VCaP (cell line): ENCODE measurements around the gene TPST2.
"Not testable (repeated sequence)": the region's sequence is repeated elsewhere in the genome, so short reads cannot be mapped to it uniquely, and the experiment has no call there.

Experiments used
- H3K27ac ChIP-seq: fragments of 450-650 bp; 2 replicates; pipeline ENCODE4 v1.5.1; 2017
- TF ChIP-seq, protein P1 (sequence below): fragments of 450-650 bp; conservative IDR thresholded peaks from 2 replicates; pipeline ENCODE4 v1.5.1; 2017; ENCODE audit warnings: mild to moderate bottlenecking, moderate library complexity

TPST2 gene

DNA sequence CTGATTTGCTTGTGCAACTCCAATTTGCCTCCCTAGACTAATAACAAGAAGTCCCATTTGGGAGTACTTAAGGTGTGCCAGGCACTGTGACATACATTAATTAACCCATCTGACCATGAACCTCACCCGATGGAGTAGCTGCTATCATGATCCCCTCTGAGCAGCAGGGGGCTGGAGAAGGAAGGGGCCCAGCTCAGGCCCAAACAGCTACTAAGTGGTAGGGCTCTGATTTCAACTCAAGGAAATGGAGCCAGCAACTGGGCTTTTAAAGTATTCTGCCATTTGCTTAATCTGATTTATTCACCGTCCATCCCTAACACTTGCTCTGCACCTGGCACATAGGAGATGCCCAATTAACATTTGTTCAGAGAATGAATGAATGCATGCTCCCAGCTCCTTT is 26.7 kb upstream of the TPST2 start:
- TF ChIP-seq, protein P1, sequence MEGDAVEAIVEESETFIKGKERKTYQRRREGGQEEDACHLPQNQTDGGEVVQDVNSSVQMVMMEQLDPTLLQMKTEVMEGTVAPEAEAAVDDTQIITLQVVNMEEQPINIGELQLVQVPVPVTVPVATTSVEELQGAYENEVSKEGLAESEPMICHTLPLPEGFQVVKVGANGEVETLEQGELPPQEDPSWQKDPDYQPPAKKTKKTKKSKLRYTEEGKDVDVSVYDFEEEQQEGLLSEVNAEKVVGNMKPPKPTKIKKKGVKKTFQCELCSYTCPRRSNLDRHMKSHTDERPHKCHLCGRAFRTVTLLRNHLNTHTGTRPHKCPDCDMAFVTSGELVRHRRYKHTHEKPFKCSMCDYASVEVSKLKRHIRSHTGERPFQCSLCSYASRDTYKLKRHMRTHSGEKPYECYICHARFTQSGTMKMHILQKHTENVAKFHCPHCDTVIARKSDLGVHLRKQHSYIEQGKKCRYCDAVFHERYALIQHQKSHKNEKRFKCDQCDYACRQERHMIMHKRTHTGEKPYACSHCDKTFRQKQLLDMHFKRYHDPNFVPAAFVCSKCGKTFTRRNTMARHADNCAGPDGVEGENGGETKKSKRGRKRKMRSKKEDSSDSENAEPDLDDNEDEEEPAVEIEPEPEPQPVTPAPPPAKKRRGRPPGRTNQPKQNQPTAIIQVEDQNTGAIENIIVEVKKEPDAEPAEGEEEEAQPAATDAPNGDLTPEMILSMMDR = no peak
- H3K27ac ChIP-seq = no peak overlapping the region

DNA sequence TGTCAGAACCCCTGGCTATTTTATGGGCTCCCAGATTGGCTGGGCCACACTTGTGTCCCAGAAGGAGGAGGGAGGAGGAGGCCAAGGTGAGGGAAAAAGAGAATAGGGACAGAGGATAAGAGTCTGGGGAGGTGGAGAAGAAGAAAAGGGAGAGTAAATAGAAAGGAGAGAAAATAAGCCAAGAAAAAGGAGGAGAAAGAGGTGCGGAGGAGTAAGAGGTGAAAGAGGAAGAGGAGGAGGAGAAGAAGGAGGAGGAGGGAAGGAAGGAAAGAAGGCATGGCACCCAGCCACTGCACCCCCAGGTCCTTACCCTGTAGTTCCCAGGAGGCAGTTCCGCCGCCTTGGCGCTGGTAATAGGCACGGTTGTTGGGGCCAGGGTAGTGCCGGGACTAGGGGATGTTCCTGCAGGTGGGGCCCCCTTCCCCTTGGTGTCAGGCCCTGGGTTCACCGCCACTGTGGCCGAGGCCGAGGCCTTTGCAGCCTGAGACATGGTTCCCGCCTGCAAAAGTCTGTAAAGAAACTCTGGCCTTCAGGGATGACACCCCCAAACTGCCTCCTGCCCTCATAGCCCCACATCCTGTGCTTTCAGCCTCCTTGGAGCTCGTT is 26.0 kb upstream of the TPST2 start:
- H3K27ac ChIP-seq = no peak overlapping the region
- TF ChIP-seq, protein P1 = no peak

DNA sequence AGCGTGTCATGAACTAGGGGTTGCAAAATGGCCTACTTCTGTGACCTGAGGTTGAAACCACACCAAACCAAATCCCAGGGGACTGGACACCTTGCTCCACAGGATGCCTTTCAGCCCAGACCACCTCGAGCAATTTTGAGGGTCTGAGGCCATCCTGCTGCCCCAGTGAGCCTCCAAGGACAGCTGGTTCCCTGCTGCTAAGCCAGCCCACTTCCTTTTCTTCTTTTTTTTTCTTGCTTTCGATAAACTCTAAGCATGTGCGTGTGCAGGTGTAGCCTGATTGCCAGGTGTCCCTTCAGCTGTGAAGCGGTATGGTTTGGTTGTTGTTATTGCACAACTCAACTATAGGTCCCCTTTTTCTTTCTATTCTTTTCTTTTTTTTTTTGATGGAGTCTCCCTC is 25.2 kb upstream of the TPST2 start:
- H3K27ac ChIP-seq = no peak overlapping the region
- TF ChIP-seq, protein P1 = no peak

DNA sequence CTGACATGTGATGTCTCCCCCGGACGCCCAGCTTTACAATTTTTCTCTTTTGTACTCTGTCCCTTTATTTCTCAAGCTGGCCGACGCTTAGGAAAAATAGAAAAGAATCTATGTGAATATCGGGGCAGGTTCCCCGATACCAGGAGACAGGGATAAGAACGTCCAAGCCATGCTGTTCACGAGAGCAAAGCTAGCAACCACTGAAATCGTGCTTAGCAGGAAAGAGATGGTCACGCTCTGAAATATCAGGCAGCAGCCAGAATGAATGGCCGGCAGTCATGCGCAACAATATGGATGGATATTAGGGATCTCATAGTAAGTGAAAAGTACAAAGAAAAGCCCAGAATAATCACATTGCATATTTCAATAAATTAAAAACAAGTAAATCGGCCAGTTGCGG is 24.4 kb upstream of the TPST2 start:
- TF ChIP-seq, protein P1 = no peak
- H3K27ac ChIP-seq = no peak overlapping the region

DNA sequence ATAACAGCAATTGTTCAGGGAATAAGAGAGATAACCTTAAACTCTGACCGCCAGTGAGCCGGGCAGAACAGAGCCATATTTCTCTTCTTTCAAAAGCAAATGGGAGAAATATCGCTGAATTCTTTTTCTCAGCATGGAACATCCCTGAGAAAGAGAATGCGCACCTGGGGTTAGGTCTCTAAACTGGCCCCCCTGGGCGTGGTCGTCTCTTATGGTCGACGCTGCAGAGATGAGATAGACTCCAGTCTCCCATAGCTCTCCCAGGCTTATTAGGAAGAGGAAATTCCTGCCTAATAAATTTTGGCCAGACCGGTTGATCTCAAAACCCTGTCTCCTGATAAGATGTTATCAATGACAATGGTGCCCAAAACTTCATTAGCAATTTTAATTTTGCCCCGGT is 23.8 kb upstream of the TPST2 start:
- not testable (repeated sequence) for H3K27ac ChIP-seq

DNA sequence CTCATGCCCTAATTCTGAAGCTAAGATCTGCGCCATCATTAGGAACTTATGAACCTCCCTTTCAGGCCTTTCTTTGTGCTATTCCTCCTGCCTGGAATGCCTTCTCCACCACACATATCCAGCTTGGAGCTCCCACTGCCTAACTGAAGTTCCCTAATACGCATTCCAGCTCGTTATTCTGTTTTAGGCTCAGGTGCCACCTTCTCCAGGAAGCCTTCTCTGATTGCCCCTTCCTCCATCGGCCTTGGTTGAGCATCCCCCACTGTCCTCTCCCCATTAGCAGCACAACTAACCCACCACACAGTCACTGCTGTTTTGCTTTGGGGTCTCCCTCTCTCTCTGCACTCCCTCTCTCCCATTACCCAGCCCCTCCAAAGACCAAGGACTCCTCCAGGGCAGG is 22.7 kb upstream of the TPST2 start:
- no peak overlapping the region for H3K27ac ChIP-seq
- TF ChIP-seq, protein P1 = no peak

DNA sequence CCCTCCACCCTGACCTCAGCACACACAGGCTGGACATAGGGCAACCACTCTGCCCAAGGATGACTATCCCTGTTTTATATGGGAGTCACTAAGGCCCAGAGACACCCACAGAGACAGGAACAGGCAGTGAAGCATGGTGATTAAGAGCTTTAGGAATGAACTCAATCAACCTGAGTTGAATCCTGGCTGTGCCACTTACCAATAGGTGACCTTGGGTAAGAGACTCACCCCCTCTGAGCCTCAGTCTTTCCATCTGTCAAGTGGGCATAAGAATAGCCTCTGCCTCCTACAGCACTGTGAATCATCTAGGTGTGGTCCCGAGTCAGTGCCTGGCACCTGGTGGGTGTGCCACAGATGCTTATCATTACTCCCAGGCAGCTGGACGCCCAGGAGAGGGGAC is 21.1 kb upstream of the TPST2 start:
- no peak overlapping the region for H3K27ac ChIP-seq
- TF ChIP-seq, protein P1 = no peak

DNA sequence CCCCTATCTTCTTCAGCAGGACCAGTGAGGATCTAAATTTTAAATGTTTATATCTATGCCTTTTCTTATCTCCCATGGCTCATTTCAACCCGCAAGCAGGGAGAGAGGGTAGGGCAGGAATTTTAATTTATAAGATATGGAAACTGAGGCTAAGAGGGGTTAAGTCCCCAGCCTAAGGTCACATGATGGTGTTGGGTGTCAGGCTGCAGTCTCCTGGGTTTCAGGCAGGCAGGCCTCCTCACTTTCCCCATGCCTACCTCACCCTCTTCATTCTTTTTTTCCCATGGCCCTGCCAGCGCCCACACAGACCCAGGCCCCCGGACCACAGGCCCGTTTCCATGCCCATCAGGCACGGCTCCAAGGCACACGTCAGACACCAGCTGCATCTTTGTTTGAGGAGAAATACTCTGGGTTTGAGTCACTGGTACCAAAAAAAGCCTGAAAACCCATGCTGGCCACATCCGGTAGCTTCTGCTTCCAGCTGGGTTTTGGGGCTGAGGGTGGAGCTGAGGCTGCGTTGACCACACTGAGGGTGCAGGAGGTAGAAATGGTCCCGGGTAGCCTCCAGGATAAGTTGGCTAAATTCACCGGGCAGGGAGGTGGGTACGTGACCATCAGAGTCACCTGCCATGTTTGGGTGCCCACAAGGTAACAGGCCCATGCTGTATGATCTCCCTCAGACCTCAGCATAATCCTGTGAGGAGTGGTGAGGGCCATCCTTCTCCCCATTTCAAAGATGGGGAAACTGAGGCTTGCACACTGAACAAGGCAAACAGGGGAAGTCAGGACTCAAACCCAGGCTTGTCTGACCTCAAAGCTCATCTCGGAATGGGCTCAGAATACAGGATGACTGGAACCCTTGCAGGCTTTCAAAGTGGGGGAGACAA is 20.4 kb upstream of the TPST2 start:
- TF ChIP-seq, protein P1 = no peak
- H3K27ac ChIP-seq = no peak overlapping the region
